ENCODE data around the gene VAV3. TPM values are rescaled to one million over a fixed set of nuclear protein-coding genes. Genes with fewer than 3 reads are reported as not detected.

Gene VAV3
- polyA plus RNA-seq, 1 donor: 4.5 TPM

DNA sequence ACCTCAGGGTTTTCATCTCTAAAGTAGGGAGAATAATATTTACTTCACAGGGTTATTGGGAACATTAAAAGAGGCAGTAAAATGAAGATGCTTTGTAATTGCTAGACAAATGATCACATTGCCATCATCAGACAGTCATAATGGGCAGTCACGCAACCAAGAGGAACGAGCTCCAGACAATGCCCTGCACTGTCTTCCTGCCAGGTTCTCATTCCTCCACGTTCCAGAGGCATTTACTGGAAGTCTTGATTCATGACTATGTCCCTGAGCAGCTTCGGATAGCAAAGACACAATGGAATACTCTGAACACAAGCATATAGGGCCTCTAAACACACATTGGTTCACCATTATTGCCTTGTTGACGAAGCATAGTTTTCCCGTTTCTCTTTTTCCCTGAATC lies 434.4 kb downstream of the VAV3 start:
- no peak for DNase-seq

DNA sequence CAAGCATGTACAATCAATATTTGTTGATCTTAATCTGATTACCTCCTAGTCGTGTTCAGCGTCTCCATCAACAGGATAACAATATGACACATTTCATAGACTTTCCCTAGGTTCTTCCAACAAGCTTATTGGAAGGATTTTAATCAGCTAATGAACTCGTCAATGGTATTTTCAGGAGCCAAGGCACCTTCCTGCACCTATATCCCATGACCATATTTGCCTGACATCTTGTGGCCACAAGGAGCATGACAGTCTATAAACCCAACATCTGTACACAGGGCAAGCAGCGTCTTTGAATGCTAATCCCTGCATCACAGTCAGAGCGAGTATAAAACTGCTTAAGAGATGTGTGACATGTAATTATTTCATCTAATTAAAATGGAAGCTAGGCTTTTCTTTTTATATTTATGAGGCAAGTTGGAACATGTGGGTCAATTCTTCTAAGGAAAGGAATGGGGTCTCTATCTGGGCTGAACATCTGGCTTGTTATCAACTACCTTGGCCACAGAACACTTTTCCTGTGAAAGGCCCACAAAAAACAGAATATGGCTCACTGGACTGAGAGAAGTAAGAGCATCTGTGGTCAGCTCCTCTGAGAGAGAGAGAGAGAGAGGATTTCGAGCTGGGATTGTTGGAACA lies 435.4 kb downstream of the VAV3 start:
- peak; percentile 47 for DNase-seq

DNA sequence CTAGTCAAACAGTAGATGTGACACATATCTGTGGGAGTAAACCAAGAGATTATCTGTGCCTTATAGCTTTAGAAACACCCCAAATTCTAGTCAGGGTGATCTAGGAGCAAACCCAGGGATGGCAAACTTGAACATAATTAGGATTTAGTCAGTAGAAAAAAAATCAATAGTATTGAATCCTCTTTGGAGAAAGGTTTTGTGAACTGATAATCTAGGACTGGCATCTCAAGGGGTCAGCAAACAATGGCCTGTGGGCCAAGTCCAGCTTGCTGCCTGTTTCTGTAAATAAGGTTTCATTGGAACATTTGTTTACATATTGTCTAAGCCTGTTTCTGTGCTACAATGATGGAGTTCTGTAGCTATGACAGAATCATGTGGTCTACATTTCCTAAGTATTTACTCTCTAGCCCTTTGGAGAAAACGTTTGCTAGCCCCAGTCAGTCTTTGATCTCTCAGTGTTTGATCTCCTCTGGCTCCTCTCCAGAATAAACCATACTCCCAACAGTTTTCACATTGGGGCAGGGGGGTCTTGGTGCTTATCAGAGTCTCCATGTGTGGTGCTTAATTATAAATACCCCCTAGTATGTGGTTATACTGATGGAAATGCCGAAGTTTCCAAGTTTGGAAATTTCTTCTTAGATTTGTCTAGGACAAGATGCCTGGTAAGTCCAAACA lies 438.3 kb downstream of the VAV3 start:
- DNase-seq: no peak

DNA sequence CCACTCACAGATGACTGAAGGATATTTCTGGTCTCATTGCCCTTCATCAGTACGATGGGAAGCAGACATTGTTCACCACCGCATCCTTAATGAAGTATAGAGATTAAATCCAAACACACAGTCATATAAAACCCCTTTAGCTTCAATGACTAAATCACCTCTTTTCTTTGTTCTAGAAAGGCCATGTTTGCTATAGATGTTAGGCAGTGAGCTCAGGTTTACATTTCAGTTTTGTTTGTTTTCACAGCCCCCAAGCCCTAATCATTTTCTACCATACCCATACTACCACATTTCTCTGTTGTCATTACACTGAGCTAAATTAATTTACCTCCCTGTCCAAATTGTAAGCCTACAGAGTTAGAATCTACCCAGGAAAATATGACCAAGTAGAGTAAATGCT lies 439.0 kb downstream of the VAV3 start:
- DNase-seq: no peak

DNA sequence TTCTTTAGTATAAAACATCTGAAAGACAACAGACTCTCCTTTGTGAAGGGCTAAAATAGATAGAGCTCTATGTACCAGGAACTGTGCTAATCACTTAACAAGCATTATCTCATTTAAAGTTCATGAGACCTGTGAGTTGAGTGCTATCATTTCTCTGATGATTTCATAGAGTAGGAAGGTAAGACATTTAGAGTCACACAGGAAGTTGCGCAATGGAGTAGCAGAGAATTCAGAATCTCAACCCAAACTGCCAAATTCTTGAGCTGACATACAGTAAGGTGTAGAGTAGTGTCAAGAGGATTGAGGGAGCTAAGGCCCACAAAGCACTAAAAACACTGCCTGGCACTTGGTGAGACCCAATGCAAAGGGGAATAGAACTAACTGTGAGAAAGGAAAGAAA lies 439.8 kb downstream of the VAV3 start:
- DNase-seq: no peak

DNA sequence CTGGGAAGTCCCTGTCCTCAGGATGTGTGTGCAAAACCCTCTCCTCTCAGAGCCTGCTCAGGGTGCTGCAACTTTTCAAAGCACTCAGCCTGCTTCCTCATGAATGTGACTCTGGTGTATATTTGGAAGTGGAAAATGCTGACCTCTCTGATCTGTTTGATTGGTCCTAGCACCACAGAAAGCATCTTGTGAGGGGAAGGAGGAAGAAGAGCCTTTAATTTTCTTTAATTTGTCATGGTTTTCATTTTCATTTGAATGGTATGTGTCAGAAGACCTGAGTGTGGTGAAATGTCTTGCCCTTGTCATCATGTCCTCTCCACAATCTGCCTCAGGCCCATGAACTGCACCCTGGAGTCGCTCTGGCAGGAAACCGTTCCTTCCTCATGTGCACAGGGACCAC lies 440.7 kb downstream of the VAV3 start:
- no peak for DNase-seq

DNA sequence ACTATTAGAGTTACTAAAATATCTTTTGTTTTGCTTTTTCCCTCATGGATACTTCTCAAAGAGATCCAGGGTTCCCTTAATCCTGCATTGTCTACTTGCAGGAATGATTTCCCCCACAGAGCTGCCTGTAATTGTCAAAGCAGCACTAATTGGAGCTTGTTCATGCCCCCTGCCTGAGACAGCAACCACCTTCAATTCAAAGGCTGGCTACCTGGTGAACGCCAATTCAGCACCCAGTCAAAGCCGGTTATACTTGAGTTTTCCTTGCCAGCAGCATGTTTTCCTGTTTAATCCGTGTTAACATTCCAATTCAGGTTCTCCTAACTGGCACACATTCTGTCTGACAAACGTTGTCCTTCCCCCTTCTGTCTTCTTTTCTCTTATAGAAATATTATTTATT lies 441.2 kb downstream of the VAV3 start:
- no peak for DNase-seq

DNA sequence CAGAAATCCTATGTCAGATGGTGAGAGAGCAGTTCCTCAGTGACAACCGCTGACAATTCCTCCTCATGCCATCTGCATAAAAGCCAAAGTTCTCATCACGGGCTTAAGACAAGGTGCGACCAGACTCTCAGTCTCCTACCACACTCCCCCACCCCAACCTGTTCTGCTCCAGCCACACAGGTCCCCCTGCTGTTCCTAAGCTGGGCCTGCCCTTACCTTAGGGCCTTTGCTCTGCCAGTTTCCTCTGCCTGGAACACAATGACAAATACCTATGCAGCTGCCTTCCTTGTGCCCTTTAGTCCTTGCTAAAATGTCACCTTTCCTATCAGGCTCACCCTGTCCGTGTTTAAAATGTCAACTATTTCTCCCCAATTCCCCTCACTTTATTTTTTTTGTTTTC lies 441.9 kb downstream of the VAV3 start:
- no peak for DNase-seq

Other genes with a start within 250 kb of the VAV3 start
- gene SLC25A24, start 235.2 kb upstream of the VAV3 start, polyA plus RNA-seq (ENCODE audit: insufficient read length): 37.9 TPM

All from hindlimb muscle (tissue), 1 donor.